ENCODE results near the gene CADPS. TPM values are rescaled to one million over a fixed set of nuclear protein-coding genes. Genes with fewer than 3 reads are reported as not detected.

CADPS gene
- polyA plus RNA-seq, 1 experiment: not detected

DNA sequence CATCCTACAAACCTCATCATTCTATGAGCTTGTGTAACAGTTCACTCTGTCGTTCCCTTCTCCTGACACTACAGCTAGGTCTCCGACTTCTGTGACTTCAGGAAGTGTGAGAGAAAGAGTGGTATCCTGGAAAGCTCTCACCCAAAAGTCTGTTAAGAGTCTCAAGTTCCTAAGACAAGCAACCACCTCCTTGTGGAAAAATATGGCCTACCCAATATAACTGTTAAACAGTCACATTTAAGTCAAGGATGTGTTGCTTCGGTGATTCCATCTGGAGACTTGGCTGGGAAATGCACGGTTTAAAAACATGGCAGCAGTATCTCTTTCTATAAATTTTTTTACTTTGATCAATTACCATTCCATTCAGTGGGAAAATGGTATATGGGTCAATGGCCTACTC is 515.7 kb downstream of the CADPS start:
- ChIA-PET CTCF (interaction anchor here (0.5 kb wide), 1 partner anchor 13 kb away, joined by 3 read pairs; no protein-coding TSS in a partner anchor), POLR2A (no interaction called here)
- Histone ChIP-seq H3K4me3 (ENCODE audit: low read depth, low read length) (no peak overlapping the region), H3K36me3 (ENCODE audit: control insufficient read depth, insufficient read depth, low read length) (no peaks in the 10 kb centered on the region), H3K27me3 (ENCODE audit: control insufficient read depth, insufficient read depth, low read length) (no peaks in the 10 kb centered on the region)
- no peak for DNase-seq (ENCODE audit: low read depth)
- TF ChIP-seq, protein P1, sequence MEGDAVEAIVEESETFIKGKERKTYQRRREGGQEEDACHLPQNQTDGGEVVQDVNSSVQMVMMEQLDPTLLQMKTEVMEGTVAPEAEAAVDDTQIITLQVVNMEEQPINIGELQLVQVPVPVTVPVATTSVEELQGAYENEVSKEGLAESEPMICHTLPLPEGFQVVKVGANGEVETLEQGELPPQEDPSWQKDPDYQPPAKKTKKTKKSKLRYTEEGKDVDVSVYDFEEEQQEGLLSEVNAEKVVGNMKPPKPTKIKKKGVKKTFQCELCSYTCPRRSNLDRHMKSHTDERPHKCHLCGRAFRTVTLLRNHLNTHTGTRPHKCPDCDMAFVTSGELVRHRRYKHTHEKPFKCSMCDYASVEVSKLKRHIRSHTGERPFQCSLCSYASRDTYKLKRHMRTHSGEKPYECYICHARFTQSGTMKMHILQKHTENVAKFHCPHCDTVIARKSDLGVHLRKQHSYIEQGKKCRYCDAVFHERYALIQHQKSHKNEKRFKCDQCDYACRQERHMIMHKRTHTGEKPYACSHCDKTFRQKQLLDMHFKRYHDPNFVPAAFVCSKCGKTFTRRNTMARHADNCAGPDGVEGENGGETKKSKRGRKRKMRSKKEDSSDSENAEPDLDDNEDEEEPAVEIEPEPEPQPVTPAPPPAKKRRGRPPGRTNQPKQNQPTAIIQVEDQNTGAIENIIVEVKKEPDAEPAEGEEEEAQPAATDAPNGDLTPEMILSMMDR (IDR thresholded peaks at IDR 0.05; ENCODE audit: insufficient read depth, low read depth, low read length): no peak

DNA sequence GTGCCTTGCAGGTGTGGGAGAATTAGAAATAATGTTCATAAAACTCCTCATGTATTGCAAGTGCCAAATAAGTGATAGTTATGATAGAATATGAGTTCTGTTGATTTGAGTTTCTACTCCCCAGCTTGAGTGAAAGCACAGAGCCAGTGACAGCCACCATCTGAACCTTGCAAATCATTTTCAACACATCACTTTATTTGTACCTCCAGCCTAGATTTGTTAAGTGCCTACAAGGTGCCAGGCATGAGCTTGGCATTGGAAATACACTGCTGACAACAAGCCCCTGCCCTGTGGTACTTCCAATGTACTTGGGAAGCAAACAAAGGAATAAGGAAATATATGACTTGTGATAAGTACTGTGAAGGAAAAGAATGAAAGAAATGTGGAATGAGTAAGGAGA is 518.9 kb downstream of the CADPS start:
- Histone ChIP-seq H3K4me3 (ENCODE audit: low read depth, low read length) (no peak overlapping the region), H3K36me3 (ENCODE audit: control insufficient read depth, insufficient read depth, low read length) (no peaks in the 10 kb centered on the region), H3K27me3 (ENCODE audit: control insufficient read depth, insufficient read depth, low read length) (no peaks in the 10 kb centered on the region; the same call in 1 of the 2 replicates)
- TF ChIP-seq, protein P1 (IDR thresholded peaks at IDR 0.05; ENCODE audit: insufficient read depth, low read depth, low read length): no peak
- ChIA-PET CTCF (interaction anchor here (0.6 to 1.2 kb wide), 2 partner anchors 23 to 81 kb away, joined by 3 read pairs; no protein-coding TSS in a partner anchor), POLR2A (no interaction called here)
- DNase-seq (ENCODE audit: low read depth): no peak

DNA sequence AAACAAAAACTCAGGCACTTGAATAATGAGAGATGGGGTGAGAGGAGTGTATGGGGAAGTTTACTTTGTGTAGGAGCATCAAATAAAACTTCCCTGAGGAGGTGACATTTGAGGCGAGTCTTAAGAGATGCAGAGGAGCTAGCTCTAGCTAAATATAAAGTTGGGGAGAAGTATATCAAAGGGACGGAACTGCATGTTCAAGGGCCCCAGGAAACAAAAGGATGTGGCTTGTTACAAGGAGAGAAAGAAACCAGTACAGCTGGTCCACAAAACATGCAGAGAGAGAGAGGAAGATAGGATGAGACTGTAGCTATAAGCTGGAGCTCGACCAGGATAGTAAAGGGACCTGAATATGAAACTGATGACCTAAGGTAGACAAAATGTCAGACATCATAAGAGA is 519.5 kb downstream of the CADPS start:
- ChIA-PET CTCF (interaction anchor here (0.6 to 1.2 kb wide), 2 partner anchors 22 to 81 kb away, joined by 3 read pairs; no protein-coding TSS in a partner anchor), POLR2A (no interaction called here)
- Histone ChIP-seq H3K4me3 (ENCODE audit: low read depth, low read length) (no peak overlapping the region), H3K36me3 (ENCODE audit: control insufficient read depth, insufficient read depth, low read length) (no peaks in the 10 kb centered on the region), H3K27me3 (ENCODE audit: control insufficient read depth, insufficient read depth, low read length) (no peaks in the 10 kb centered on the region; the same call in 1 of the 2 replicates)
- TF ChIP-seq, protein P1 (IDR thresholded peaks at IDR 0.05; ENCODE audit: insufficient read depth, low read depth, low read length): no peak
- DNase-seq (ENCODE audit: low read depth): no peak

Small RNAs within 50 kb of the gene (small RNA-seq; reads per million reads assigned to genes)
- not detected for gene RN7SL863P (ENCODE audit: insufficient read length, low read depth, low replicate concordance)
- not detected for gene RNU6-139P (ENCODE audit: insufficient read length, low read depth, low replicate concordance)
